ENCODE data around the gene DTNA. TPM values are rescaled to one million over a fixed set of nuclear protein-coding genes. Genes with fewer than 3 reads are reported as not detected.

The DTNA gene
- total RNA-seq, 2 experiments from 2014 or later = not detected

- Histone ChIP-seq H3K4me1 (ENCODE audit: insufficient read depth, low read length) (no peaks in the 10 kb centered on the region), H3K36me3 (ENCODE audit: insufficient read depth, low read length) (no peaks in the 10 kb centered on the region), H3K27ac (ENCODE audit: low read depth in 1 of 2, low read length in 2 of 2) (no peak overlapping the region), H3K27me3 (ENCODE audit: control insufficient read depth in 1 of 2, insufficient read depth in 2 of 2, low read length in 2 of 2) (peaks cover 0 to 6% of the 10 kb centered on the region in 2 experiments), H3K9me3 (ENCODE audit: control insufficient read depth in 1 of 2, insufficient read depth in 1 of 2, low read length in 2 of 2) (no peaks in the 10 kb centered on the region), H3K4me3 (ENCODE audit: low read length) (no peak overlapping the region)
- Mint-ChIP-seq H3K4me1 (ENCODE audit: low read depth) (no peaks in the 10 kb centered on the region), H3K36me3 (ENCODE audit: low read depth) (no peaks in the 10 kb centered on the region), H3K9me3 (no peaks in the 10 kb centered on the region), H3K4me3 (no peak overlapping the region), H3K27me3 (peaks cover 17% of the 10 kb centered on the region), H3K27ac (no peak overlapping the region)
- CTCF ChIA-PET = no interaction called here
- POLR2A ChIA-PET = no interaction called here
- no peak for TF ChIP-seq CTCF (IDR thresholded peaks at IDR 0.05)
- intact Hi-C loops (cut with DNase I, micrococcal nuclease) = no loop called here
- no peak for ATAC-seq (ENCODE audit: poor library complexity)
- DNase-seq = no peak
Observed at GRCh38 chr18:34771958-34772357, 61.9 kb downstream of the DTNA start.

GRCh38 chr18:34772887-34773286, 62.8 kb downstream of the DTNA start:
- H3K9me3 ChIP-seq (ENCODE audit: control insufficient read depth in 1 of 2, insufficient read depth in 1 of 2, low read length in 2 of 2) = no peaks in the 10 kb centered on the region
- H3K4me3 ChIP-seq (ENCODE audit: low read length) = no peak overlapping the region
- Mint-ChIP-seq H3K4me3 (no peak overlapping the region), H3K4me1 (ENCODE audit: low read depth) (no peaks in the 10 kb centered on the region), H3K27ac (no peak overlapping the region), H3K36me3 (ENCODE audit: low read depth) (no peaks in the 10 kb centered on the region), H3K27me3 (peaks cover 17% of the 10 kb centered on the region), H3K9me3 (no peaks in the 10 kb centered on the region)
- POLR2A ChIA-PET = no interaction called here
- H3K4me1 ChIP-seq (ENCODE audit: insufficient read depth, low read length) = no peaks in the 10 kb centered on the region
- H3K27me3 ChIP-seq (ENCODE audit: control insufficient read depth in 1 of 2, insufficient read depth in 2 of 2, low read length in 2 of 2) = peaks cover 0 to 6% of the 10 kb centered on the region in 2 experiments
- CTCF ChIA-PET = no interaction called here
- DNase-seq (no peak), ATAC-seq (ENCODE audit: poor library complexity) (no peak)
- intact Hi-C loops (cut with DNase I, micrococcal nuclease) = no loop called here
- TF ChIP-seq CTCF (IDR thresholded peaks at IDR 0.05) = no peak
- no peak overlapping the region for H3K27ac ChIP-seq (ENCODE audit: low read depth in 1 of 2, low read length in 2 of 2)
- H3K36me3 ChIP-seq (ENCODE audit: insufficient read depth, low read length) = no peaks in the 10 kb centered on the region

- POLR2A ChIA-PET = no interaction called here
- H3K27me3 Mint-ChIP-seq = peaks cover 17% of the 10 kb centered on the region
- no peaks in the 10 kb centered on the region for H3K36me3 Mint-ChIP-seq (ENCODE audit: low read depth)
Observed at GRCh38 chr18:34773378-34773777, 63.3 kb downstream of the DTNA start.

More at GRCh38 chr18:34773378-34773777, 63.3 kb downstream of the DTNA start:
- H3K9me3 ChIP-seq (ENCODE audit: control insufficient read depth in 1 of 2, insufficient read depth in 1 of 2, low read length in 2 of 2) = no peaks in the 10 kb centered on the region
- CTCF ChIA-PET = no interaction called here
- H3K27ac ChIP-seq (ENCODE audit: low read depth in 1 of 2, low read length in 2 of 2) = no peak overlapping the region
- intact Hi-C loops (cut with DNase I, micrococcal nuclease) = no loop called here
- peaks cover 0 to 6% of the 10 kb centered on the region in 2 experiments for H3K27me3 ChIP-seq (ENCODE audit: control insufficient read depth in 1 of 2, insufficient read depth in 2 of 2, low read length in 2 of 2)
- Mint-ChIP-seq H3K9me3 (no peaks in the 10 kb centered on the region), H3K27ac (no peak overlapping the region), H3K4me3 (no peak overlapping the region), H3K4me1 (ENCODE audit: low read depth) (no peaks in the 10 kb centered on the region)
- no peaks in the 10 kb centered on the region for H3K36me3 ChIP-seq (ENCODE audit: insufficient read depth, low read length)
- ATAC-seq (ENCODE audit: poor library complexity) (no peak), DNase-seq (no peak)
- no peak overlapping the region for H3K4me3 ChIP-seq (ENCODE audit: low read length)
- H3K4me1 ChIP-seq (ENCODE audit: insufficient read depth, low read length) = no peaks in the 10 kb centered on the region
- TF ChIP-seq CTCF (IDR thresholded peaks at IDR 0.05) = no peak

Data from CD4-positive, alpha-beta T cell (primary cell).